Measurements from ENCODE around the gene ZNF318. TPM values are rescaled to one million over a fixed set of nuclear protein-coding genes. Genes with fewer than 3 reads are reported as not detected.

The ZNF318 gene
- polyA plus RNA-seq, 2 of the 4 experiments (the other 2 are of a cell fraction): 5.0 to 9.2 TPM

DNA sequence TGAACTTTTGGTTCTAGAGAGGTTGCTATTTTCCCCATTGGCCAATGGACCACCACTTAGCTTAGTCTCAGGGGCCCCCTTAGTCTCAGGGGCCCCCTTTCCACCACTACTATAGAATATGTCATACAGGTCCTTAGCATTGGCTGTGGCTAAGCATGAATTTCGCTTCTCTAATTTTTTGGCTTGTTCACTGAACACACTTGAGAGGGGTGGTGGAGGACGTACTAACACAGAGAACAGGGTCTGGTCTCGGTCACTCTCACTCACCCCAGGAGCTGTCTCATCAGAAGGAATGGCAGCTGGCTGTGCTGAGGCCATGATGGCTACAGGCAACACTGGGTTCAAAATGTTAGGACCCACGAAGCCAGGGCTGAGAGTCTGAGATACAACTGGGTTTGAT, 30.3 kb downstream of the ZNF318 start (continued):
- TF ChIP-seq SREBF2 (IDR thresholded peaks at IDR 0.05): no peak
- TF ChIP-seq ZNF302 (CRISPR knock-in tag; IDR thresholded peaks at IDR 0.05): no peak
- TF ChIP-seq ZFP36 (IDR thresholded peaks at IDR 0.05; ENCODE audit: borderline replicate concordance, partially characterized antibody): no peak

DNA sequence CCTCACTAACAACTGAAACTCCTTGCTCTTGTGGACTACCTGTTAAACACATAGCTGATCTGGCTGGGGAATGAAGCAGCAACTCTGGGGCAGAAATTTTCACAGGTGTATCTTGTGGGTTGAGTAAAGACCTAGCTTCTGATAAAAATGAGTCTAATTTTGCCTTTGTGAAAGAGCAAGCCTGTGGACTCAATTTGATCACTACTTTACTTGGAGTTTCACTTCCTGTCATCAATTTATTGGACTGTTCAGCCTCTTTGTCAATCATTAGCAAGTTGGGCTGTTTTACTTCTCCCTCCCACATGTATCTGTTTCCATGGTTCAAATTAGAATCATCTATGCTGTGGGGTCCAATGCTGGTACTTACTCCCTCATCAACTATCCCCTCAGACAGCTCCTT, 31.2 kb downstream of the ZNF318 start:
- FAIRE-seq (no peak), ATAC-seq (no peak), DNase-seq (ENCODE audit: low read depth in 1 of 2, low spot score in 1 of 2) (no peak)
- Histone ChIP-seq H3K4me2 (no peak overlapping the region), H3K27ac (no peak overlapping the region), H3K4me3 (no peak overlapping the region), H3K9me3 (no peaks in the 10 kb centered on the region), H3K4me1 (no peaks in the 10 kb centered on the region)
- ChIA-PET CTCF (interaction anchor here (0.7 to 3.2 kb wide), 6 partner anchors 8 to 169 kb away, joined by 3 to 16 read pairs (median 4); no protein-coding TSS in a partner anchor), POLR2A (no interaction called here)
- TF ChIP-seq HOXA7 (CRISPR knock-in tag; IDR thresholded peaks at IDR 0.05) (no peak), POLR2AphosphoS2 (conservative IDR thresholded peaks at IDR 0.05; ENCODE audit: low read length) (no peak), EHF (CRISPR knock-in tag; IDR thresholded peaks at IDR 0.05) (no peak), MAFK (IDR thresholded peaks at IDR 0.05; ENCODE audit: partially characterized antibody) (no peak), POLR2A (IDR thresholded peaks at IDR 0.05; ENCODE audit: low read length) (no peak), KDM5A (IDR thresholded peaks at IDR 0.05) (no peak), KDM1A (IDR thresholded peaks at IDR 0.05; ENCODE audit: low read depth) (no peak), FOSB (CRISPR knock-in tag; IDR thresholded peaks at IDR 0.05) (no peak), NPAS2 (CRISPR knock-in tag; IDR thresholded peaks at IDR 0.05; ENCODE audit: borderline replicate concordance) (no peak), EP300 (IDR thresholded peaks at IDR 0.05) (no peak), CEBPB (IDR thresholded peaks at IDR 0.05) (no peak), SMC3 (IDR thresholded peaks at IDR 0.05) (no peak), TP53 (CRISPR knock-in tag; IDR thresholded peaks at IDR 0.05) (no peak), HDAC2 (IDR thresholded peaks at IDR 0.05) (no peak), EHMT2 (IDR thresholded peaks at IDR 0.05; ENCODE audit: low read depth) (no peak)
- TF ChIP-seq, protein P1, sequence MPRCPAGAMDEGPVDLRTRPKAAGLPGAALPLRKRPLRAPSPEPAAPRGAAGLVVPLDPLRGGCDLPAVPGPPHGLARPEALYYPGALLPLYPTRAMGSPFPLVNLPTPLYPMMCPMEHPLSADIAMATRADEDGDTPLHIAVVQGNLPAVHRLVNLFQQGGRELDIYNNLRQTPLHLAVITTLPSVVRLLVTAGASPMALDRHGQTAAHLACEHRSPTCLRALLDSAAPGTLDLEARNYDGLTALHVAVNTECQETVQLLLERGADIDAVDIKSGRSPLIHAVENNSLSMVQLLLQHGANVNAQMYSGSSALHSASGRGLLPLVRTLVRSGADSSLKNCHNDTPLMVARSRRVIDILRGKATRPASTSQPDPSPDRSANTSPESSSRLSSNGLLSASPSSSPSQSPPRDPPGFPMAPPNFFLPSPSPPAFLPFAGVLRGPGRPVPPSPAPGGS (IDR thresholded peaks at IDR 0.05): no peak
- TF ChIP-seq, protein P2, sequence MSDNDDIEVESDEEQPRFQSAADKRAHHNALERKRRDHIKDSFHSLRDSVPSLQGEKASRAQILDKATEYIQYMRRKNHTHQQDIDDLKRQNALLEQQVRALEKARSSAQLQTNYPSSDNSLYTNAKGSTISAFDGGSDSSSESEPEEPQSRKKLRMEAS (IDR thresholded peaks at IDR 0.05): no peak
- TF ChIP-seq, protein P3, sequence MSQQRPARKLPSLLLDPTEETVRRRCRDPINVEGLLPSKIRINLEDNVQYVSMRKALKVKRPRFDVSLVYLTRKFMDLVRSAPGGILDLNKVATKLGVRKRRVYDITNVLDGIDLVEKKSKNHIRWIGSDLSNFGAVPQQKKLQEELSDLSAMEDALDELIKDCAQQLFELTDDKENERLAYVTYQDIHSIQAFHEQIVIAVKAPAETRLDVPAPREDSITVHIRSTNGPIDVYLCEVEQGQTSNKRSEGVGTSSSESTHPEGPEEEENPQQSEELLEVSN (IDR thresholded peaks at IDR 0.05; ENCODE audit: borderline replicate concordance, low read depth): no peak

DNA sequence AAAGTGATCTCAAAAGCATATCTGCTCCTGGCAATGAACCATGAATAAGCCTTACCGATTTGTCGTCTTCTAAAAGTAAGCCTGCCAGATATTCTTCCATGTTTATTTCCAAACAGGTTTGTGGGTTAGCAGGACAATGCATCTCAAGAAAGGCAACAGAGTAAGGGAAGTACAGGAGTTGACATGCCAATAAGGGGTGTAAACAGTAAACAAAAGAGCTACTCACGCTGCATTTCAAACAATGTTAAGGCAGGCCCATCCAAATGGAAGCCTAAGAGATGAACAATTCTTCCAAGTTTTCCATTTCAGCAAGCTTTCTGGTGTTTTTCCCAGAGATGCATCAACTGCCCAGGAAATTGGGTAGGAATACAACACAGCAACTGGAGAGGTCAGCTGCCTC, 33.1 kb downstream of the ZNF318 start:
- DNase-seq (ENCODE audit: low read depth in 1 of 2, low spot score in 1 of 2) (no peak), FAIRE-seq (no peak), ATAC-seq (no peak)
- TF ChIP-seq EP300 (IDR thresholded peaks at IDR 0.05) (no peak), POLR2A (IDR thresholded peaks at IDR 0.05; ENCODE audit: low read length) (no peak), HOXB13 (CRISPR knock-in tag; IDR thresholded peaks at IDR 0.05; ENCODE audit: low read depth) (no peak), JUN (IDR thresholded peaks at IDR 0.05) (no peak), HOXA7 (CRISPR knock-in tag; IDR thresholded peaks at IDR 0.05) (no peak), ZNF302 (CRISPR knock-in tag; IDR thresholded peaks at IDR 0.05) (no peak), FOXS1 (CRISPR knock-in tag; IDR thresholded peaks at IDR 0.05) (no peak), CBX8 (IDR thresholded peaks at IDR 0.05) (no peak), CEBPB (IDR thresholded peaks at IDR 0.05) (no peak), FOSB (CRISPR knock-in tag; IDR thresholded peaks at IDR 0.05) (no peak), EHMT2 (IDR thresholded peaks at IDR 0.05; ENCODE audit: low read depth) (no peak), BHLHE40 (IDR thresholded peaks at IDR 0.05; ENCODE audit: low read depth, low read length) (no peak), MAZ (IDR thresholded peaks at IDR 0.05; ENCODE audit: borderline replicate concordance, low read depth, low read length) (no peak), SMC3 (IDR thresholded peaks at IDR 0.05) (no peak), RARB (CRISPR knock-in tag; IDR thresholded peaks at IDR 0.05) (no peak), ESRRA (IDR thresholded peaks at IDR 0.05; ENCODE audit: borderline replicate concordance, low read length) (no peak)
- TF ChIP-seq, protein P3 (IDR thresholded peaks at IDR 0.05; ENCODE audit: borderline replicate concordance, low read depth): no peak
- TF ChIP-seq, protein P4, sequence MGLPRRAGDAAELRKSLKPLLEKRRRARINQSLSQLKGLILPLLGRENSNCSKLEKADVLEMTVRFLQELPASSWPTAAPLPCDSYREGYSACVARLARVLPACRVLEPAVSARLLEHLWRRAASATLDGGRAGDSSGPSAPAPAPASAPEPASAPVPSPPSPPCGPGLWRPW (IDR thresholded peaks at IDR 0.05): no peak
- TF ChIP-seq, protein P2 (IDR thresholded peaks at IDR 0.05): no peak
- TF ChIP-seq, protein P5, sequence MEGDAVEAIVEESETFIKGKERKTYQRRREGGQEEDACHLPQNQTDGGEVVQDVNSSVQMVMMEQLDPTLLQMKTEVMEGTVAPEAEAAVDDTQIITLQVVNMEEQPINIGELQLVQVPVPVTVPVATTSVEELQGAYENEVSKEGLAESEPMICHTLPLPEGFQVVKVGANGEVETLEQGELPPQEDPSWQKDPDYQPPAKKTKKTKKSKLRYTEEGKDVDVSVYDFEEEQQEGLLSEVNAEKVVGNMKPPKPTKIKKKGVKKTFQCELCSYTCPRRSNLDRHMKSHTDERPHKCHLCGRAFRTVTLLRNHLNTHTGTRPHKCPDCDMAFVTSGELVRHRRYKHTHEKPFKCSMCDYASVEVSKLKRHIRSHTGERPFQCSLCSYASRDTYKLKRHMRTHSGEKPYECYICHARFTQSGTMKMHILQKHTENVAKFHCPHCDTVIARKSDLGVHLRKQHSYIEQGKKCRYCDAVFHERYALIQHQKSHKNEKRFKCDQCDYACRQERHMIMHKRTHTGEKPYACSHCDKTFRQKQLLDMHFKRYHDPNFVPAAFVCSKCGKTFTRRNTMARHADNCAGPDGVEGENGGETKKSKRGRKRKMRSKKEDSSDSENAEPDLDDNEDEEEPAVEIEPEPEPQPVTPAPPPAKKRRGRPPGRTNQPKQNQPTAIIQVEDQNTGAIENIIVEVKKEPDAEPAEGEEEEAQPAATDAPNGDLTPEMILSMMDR (IDR thresholded peaks at IDR 0.05): no peak
- WGBS (ENCODE audit: missing lambda C conversion rate): 87% methylated on average over 3 of the region's 3 CpGs
- Histone ChIP-seq H3K4me1 (no peaks in the 10 kb centered on the region), H3K4me3 (no peak overlapping the region), H3K27ac (no peak overlapping the region), H3K4me2 (no peak overlapping the region), H3K9me3 (no peaks in the 10 kb centered on the region)
- CTCF ChIA-PET: interaction anchor here (0.7 to 3.6 kb wide), 8 partner anchors 19 to 169 kb away, joined by 3 to 38 read pairs (median 4); partner anchors contain the start of gene CRIP3
- POLR2A ChIA-PET: no interaction called here

Data from A549 (cell line).